T follicular helper cell (primary cell): ENCODE results near the gene DCUN1D3.

ENCODE experiments used
- DNase-seq: peaks from one replicate; pipeline ENCODE4 v3.0.0-alpha.2; 2020; ENCODE audit warnings: low read depth

Gene DCUN1D3

GRCh38 chr16:20918486-20919239, 18.5 kb upstream of the DCUN1D3 start:
- DNase-seq, result no peak

DNA sequence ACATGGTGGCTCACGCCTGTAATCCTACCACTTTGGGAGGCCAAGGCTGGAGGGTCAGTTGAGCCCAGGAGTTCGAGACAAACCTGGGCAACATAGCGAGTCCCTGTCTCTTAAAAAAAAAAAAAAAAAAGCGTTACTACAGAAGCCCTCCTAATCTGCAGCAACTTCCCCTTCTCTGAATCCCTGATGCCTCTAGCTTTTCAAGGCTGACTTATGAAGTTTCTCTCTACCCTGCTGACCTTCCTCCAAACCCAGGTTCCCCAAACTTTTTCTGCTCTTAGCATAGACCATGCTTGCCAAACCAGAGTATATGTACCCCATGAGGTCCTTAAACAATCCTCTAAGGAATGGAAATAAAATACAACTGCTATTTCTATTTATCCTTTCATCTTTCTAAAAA, 16.8 kb upstream of the DCUN1D3 start:
- DNase-seq, result no peak

- DNase-seq, result no peak
Observed at GRCh38 chr16:20916289-20916688, 16.1 kb upstream of the DCUN1D3 start.

- DNase-seq, result no peak
Observed at GRCh38 chr16:20911361-20911760, 11.2 kb upstream of the DCUN1D3 start.

- no peak for DNase-seq
Observed at GRCh38 chr16:20910781-20911321, 10.7 kb upstream of the DCUN1D3 start.

- DNase-seq, result no peak
Observed at GRCh38 chr16:20906341-20907255, 6.4 kb upstream of the DCUN1D3 start.

DNA sequence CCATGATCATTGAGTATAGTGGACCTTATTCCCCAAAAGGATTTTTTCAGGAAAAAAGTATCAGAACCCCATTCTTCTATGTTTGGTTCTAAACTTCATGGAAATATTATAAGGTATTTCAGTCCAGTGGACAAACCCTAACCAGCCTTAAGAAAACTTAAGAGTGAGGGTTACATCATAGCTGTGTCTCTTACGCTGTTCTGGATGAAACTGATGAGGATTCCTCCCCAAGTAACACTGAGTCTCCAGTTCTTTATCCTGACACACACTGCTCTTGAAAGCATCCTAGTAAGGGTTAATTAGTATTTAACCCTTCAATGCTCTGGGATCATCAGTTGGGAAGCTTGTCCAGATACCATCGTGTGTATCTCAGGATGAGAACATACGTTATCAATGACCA, 5.4 kb upstream of the DCUN1D3 start:
- no peak for DNase-seq

DNA sequence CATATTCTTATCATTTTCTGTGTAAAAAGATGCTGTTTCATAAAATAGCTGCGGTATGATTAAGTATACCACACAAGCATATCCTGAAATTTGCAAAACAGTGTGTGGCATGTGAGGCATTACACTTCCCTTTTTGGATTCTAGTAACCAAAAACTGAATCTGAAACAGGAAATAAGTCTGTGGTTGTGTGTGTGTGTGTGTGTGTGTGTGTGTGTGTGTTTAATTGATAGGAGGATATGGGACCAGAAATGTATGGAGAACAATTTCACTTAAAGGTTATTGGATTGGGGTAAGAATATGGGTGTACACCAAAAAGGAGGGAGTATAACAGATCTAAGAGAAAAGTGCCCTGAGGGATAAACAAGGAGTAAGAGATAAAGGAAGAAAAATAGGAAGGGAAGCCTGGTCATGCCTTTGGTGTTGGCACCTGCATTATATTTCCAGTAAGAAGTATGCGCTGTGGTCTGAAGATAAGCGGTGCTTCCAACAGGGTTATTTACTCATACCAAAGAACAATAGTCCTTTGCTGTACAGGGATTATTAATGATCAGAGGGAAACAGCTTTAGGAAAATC, 4.4 kb upstream of the DCUN1D3 start:
- no peak for DNase-seq

DNA sequence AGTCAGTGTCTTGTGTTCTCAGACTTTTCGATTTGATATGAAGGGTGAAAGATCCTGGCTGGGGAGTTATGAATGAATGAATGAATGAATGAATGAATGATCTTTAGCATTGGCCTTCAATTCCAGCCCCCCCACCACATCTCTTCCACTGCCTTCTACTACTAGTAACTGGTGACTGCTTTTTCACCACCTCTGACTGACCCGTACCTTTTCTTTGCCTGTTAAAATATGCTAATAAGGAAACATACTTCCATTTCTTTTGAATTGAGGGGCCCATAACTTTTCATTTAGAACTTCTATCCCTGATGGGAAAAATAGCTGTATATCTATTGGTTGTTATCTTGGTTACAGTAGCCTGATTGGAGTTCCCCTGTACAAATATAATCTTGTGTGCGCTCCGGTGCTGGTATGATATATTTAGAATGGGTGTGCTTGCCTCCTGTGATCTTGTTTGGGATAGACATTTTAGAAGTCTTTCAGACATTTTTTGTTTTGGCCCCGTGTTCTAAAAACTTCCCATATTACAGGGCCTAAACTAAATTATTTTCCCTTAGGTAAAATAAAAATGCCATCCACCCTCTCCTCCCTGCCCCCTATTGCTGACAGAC, 3.8 kb upstream of the DCUN1D3 start:
- DNase-seq, result no peak

GRCh38 chr16:20903116-20903898, 3.1 kb upstream of the DCUN1D3 start:
- no peak for DNase-seq

- DNase-seq, result no peak
Observed at GRCh38 chr16:20902426-20902825, 2.3 kb upstream of the DCUN1D3 start.

GRCh38 chr16:20901436-20902112, 1.4 kb upstream of the DCUN1D3 start:
- DNase-seq, result no peak

- no peak for DNase-seq
Observed at GRCh38 chr16:20901068-20901435, 894 bp upstream of the DCUN1D3 start.

- no peak for DNase-seq
Observed at GRCh38 chr16:20899477-20900298, 470 bp downstream of the DCUN1D3 start.

GRCh38 chr16:20899071-20899470, 1.1 kb downstream of the DCUN1D3 start:
- DNase-seq, result no peak

DNA sequence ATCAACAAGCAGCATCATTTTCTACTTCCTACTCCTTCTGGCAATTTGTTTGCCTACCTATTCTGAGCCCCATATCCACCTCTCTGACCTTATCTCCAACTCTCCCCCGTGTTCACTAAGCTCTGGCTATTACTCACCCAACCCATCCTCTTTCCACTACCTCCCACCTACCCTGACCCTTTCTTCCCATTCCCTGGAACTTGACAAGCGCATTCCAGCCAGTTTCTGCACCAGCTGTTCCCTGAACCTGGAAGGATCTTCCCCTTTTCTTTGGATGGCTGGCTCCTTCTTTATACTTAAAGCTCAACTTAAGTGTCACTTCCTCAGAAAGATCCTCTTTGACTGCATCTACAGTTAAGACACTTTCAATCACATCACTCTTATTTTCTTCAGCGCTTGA, 2.2 kb downstream of the DCUN1D3 start:
- DNase-seq, result no peak

GRCh38 chr16:20897253-20897897, 2.8 kb downstream of the DCUN1D3 start:
- no peak for DNase-seq

GRCh38 chr16:20894388-20894787, 5.8 kb downstream of the DCUN1D3 start:
- DNase-seq, result no peak

DNA sequence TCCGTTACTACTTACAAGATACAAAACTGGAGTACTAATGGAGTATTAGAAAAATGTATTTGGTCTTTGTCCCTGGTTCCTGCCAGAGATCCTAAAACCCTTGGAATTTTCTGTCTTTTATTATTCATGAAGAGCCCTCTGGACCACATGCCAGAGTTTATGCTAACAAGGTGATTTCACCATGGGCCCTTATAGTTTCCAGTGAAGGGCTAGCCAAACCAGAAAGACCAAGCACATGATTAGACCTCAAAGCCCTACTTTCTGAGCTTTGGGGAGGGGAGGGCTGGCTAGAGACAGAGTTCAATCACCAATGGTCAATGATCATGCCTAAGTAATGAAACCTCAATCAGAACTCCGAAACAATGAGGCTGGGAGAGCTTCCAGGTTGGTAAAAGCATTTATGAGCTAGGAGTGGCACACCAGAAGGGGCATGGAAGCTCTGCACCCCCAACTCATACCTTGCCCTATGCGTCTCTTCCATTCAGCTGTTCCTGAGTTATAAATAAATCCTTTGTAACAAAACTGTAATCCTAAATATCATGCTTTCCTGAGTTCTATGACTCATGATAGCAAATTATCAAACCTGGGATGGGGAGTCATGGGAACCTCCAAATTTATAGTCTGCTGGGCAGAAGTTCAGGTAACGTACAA, 10.4 kb downstream of the DCUN1D3 start:
- DNase-seq, result no peak
